Testis (tissue), 3 donors: ENCODE measurements around the gene PPM1K. TPM values are rescaled to one million over a fixed set of nuclear protein-coding genes. Genes with fewer than 3 reads are reported as not detected.

Experiments
- DNase-seq: peaks from one replicate; pipeline ENCODE4 v3.0.0-alpha.2; 2019
- H3K27ac ChIP-seq, 2 donors: fragments of 200-600 bp; sonication (generic); one replicate each; pipeline ENCODE4 v1.5.1; 2019
- H3K27me3 ChIP-seq: fragments of 200-600 bp; sonication (generic); one replicate; pipeline ENCODE4 v1.5.1; 2019
- H3K36me3 ChIP-seq: fragments of 200-600 bp; sonication (generic); one replicate; pipeline ENCODE4 v1.5.1; 2017; ENCODE audit warnings: low read depth; ENCODE audit errors: missing control alignments
- H3K4me1 ChIP-seq: fragments of 200-600 bp; sonication (generic); one replicate; pipeline ENCODE4 v1.5.1; 2019
- H3K4me3 ChIP-seq, 2 donors: fragments of 200-600 bp; sonication (generic); one replicate each; pipeline ENCODE4 v1.5.1; 2017 to 2019
- H3K9me3 ChIP-seq: fragments of 200-600 bp; sonication (generic); one replicate; pipeline ENCODE4 v1.5.1; 2017
- POLR2A ChIP-seq: fragments of 450-650 bp; IDR thresholded peaks from one replicate; pipeline ENCODE4 v1.6.1; 2017; ENCODE audit warnings: antibody characterized with exemption, mild to moderate bottlenecking, moderate library complexity
- WGBS, 2 donors: methylation state at CpG; one replicate each; pipeline ENCODE4 v1.1.5; 2018; 5-methylcytosine and 5-hydroxymethylcytosine counted together
- intact Hi-C: fragments of 100-400 bp; cut with DNase I; formaldehyde crosslinking; loops from one replicate; pipeline ENCODE4 v1.15.1; 2023; ENCODE audit warnings: low total_unique reads
- polyA plus RNA-seq: library from polyadenylated mRNA; stranded (reverse); fragments of 350-450 nt; fragmentation: Illumina TruSeq; extraction: RNeasy Lipid Tissue Mini Kit (QIAGEN cat#74804); gene quantifications from one replicate; pipeline ENCODE4 v1.2.3, GENCODE V29; 2014; ENCODE audit warnings: low read depth, low replicate concordance; ENCODE audit not compliant: insufficient read depth
- total RNA-seq, 2 donors: library from RNA; depleted of rRNA; stranded (reverse); fragments of >200 nt; gene quantifications; one replicate each; pipeline ENCODE4 v1.2.3, GENCODE V29; 2016
- TF ChIP-seq, protein P1 (sequence below), 3 experiments: fragments of 450-650 bp in 2 of 3; fragments of 200-600 bp in 1 of 3; sonication (generic) in 1 of 3; IDR thresholded peaks; one replicate each; pipeline ENCODE4 v1.5.1; 2016 to 2019; ENCODE audit warnings: antibody characterized with exemption in 3 of 3, mild to moderate bottlenecking in 2 of 3, moderate library complexity in 1 of 3

PPM1K gene
- total and polyA plus RNA-seq, 3 donors from 2014 or later, result 40.6 to 104 (median 76.5) TPM

DNA sequence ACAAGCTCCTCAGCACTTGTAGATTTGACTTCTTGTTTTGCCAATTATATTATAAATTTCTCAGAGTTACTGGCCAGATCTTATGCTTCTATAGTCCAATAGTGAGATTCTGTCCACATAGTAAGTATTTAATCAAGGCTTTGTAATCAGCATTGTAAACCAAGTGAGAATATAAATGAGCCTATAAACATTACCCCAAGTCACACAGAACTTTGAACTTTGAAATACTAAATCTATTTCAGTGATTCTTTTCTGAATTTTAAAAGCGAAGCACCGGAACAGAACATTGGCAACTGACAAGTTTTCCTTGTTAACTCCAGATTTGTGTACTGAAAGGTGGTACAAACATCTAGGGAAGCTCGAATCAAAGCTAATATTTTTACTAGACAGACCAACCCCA is 37.2 kb downstream of the PPM1K start:
- intact Hi-C loops, result no loop called here
- Histone ChIP-seq H3K4me1 (no peaks in the 10 kb centered on the region), H3K4me3 (no peak overlapping the region), H3K27me3 (no peaks in the 10 kb centered on the region), H3K36me3 (no peaks in the 10 kb centered on the region), H3K27ac (no peak overlapping the region), H3K9me3 (no peaks in the 10 kb centered on the region)
- 73 to 87% methylated on average over 3 of the region's 3 CpGs for WGBS, 2 donors
- TF ChIP-seq POLR2A, result no peak
- TF ChIP-seq, protein P1, sequence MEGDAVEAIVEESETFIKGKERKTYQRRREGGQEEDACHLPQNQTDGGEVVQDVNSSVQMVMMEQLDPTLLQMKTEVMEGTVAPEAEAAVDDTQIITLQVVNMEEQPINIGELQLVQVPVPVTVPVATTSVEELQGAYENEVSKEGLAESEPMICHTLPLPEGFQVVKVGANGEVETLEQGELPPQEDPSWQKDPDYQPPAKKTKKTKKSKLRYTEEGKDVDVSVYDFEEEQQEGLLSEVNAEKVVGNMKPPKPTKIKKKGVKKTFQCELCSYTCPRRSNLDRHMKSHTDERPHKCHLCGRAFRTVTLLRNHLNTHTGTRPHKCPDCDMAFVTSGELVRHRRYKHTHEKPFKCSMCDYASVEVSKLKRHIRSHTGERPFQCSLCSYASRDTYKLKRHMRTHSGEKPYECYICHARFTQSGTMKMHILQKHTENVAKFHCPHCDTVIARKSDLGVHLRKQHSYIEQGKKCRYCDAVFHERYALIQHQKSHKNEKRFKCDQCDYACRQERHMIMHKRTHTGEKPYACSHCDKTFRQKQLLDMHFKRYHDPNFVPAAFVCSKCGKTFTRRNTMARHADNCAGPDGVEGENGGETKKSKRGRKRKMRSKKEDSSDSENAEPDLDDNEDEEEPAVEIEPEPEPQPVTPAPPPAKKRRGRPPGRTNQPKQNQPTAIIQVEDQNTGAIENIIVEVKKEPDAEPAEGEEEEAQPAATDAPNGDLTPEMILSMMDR (IDR thresholded peaks at IDR 0.05), result no peak
- DNase-seq, result no peak

DNA sequence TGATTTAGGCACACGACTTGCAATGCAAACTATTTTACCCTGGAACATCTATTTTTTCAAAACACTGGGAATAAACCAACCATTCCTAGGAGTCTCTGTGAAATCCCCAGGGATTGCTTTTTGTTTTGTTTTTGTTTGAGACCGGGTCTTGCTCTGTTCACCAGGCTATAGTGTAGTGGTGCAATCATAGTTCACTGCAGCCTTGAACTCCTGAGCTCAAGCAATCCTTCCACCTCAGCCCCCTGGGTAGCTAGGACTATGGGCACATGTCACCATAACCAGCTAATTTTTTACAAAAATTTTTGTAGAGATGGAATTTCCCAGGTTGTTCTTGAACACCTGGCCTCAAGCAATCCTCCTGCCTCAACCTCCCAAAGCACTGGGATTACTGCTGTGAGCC is 37.8 kb downstream of the PPM1K start:
- Histone ChIP-seq H3K4me1 (no peaks in the 10 kb centered on the region), H3K27ac (no peak overlapping the region), H3K9me3 (no peaks in the 10 kb centered on the region), H3K27me3 (no peaks in the 10 kb centered on the region), H3K4me3 (no peak overlapping the region), H3K36me3 (no peaks in the 10 kb centered on the region)
- TF ChIP-seq, protein P1 (IDR thresholded peaks at IDR 0.05), result no peak
- intact Hi-C loops, result no loop called here
- 45 to 65% methylated on average over 2 of the region's 2 CpGs for WGBS, 2 donors
- no peak for DNase-seq

DNA sequence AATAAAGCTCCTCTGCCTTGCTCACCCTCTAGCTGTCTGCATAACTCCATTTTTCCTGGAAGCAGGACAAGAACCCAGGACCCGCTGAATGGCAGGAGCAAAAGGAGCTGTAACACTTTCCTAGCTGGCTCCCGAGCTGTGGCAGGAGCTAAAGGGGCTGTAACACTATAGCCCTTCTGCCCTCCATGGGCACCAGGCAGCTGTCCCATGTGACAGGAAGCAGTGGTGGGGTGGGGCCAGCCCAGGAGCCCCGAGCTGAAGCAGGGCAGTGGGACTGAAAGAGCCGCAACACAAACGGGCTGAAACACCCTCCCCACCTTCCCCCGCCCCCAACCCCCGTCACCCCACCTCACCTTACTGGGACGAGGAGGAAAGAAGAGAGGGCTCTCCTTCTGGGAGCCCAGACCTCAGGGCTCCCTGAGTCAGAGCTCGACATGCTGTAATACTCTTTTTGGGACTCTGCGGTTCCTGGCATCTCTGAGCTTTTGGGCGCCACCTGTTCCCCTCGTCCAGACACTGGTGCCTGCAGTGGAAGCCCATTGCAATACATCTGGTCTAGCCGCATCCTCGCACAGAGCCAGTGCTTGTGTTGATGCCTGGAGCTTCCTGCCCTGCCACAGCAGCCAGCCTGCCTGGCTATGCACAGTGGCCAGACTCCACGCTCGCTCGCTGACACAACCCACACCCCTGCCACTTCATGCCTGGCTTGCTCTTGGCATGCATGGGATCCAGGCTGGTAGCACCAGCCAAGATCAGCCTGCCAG is 39.4 kb downstream of the PPM1K start:
- no peaks in the 10 kb centered on the region for H3K36me3 ChIP-seq
- TF ChIP-seq, protein P1 (IDR thresholded peaks at IDR 0.05), result no peak
- no peak for TF ChIP-seq POLR2A
- peak overlapping the region; percentile 32 to 36 for H3K4me3 ChIP-seq
- H3K4me1 ChIP-seq, result no peaks in the 10 kb centered on the region
- no peak for DNase-seq
- H3K27me3 ChIP-seq, result no peaks in the 10 kb centered on the region
- intact Hi-C loops, result no loop called here
- no peak overlapping the region for H3K27ac ChIP-seq
- whole genome bisulfite sequencing, 2 donors, result 62% methylated on average over 17 of the region's 17 CpGs; no CpG with 5 or more reads in 1 of the 2 donors
- no peaks in the 10 kb centered on the region for H3K9me3 ChIP-seq

DNA sequence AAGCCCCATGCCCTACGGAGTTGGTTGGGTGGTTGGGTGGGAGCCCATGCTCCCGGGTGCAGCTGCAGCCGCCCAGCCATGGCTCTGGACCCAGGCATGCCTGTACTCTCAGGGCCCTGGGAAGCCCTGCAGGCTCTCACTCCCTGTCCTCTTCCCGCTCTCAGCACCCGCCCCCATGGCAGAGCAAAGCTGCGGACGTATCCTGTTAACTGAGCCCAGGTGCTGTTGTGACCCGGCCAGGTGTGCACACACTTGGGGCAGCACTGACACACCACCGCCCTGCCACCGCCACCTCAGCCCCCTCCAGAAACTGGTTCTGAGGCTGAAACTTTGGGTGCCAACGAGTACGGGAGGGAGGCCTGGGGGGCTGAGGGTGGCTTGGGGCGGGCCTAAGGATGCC is 40.3 kb downstream of the PPM1K start:
- Histone ChIP-seq H3K4me3 (peak overlapping the region in 1 of 2 donors; percentile 32), H3K27me3 (no peaks in the 10 kb centered on the region), H3K9me3 (no peaks in the 10 kb centered on the region), H3K36me3 (no peaks in the 10 kb centered on the region), H3K27ac (no peak overlapping the region), H3K4me1 (no peaks in the 10 kb centered on the region)
- intact Hi-C loops, result no loop called here
- no peak for DNase-seq
- 33 to 67% methylated on average over 3 to 11 of the region's 13 CpGs for WGBS, 2 donors
- no peak for TF ChIP-seq POLR2A
- TF ChIP-seq, protein P1 (IDR thresholded peaks at IDR 0.05), result no peak

DNA sequence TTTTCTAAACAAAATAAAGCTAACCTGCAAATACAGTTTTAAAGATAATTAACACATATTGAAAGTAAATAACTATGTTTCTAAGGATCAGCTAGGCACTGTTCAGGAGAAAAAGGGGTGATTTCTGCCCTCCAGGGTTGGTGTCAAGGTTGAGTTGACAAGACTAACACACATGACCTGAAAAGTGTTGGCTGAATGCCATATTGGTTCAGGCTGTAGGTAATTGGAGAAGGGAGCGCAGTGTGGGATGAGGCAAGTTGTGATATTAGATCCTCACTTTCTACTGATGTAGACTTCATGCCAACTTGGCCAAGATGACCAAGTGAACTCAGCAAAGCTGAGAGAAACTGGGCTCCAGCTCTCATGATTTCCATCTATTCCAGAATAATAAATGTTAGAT is 42.2 kb downstream of the PPM1K start:
- no peak for TF ChIP-seq POLR2A
- TF ChIP-seq, protein P1 (IDR thresholded peaks at IDR 0.05), result no peak
- Histone ChIP-seq H3K9me3 (no peaks in the 10 kb centered on the region), H3K27ac (no peak overlapping the region), H3K4me3 (no peak overlapping the region), H3K27me3 (no peaks in the 10 kb centered on the region), H3K36me3 (no peaks in the 10 kb centered on the region), H3K4me1 (no peaks in the 10 kb centered on the region)
- DNase-seq, result no peak
- WGBS, 2 donors, result 86 to 94% methylated on average over 1 of the region's 1 CpG
- intact Hi-C loops, result no loop called here
